PC-9 (cell line): Measurements from ENCODE around the gene ABHD3.

Source experiments
- CTCF ChIP-seq: fragments of 200-600 bp; sonication (generic); conservative IDR thresholded peaks from 2 replicates; pipeline ENCODE4 v1.6.1; 2017; ENCODE audit warnings: mixed run types, antibody characterized with exemption, mild to moderate bottlenecking, moderate library complexity
- EZH2 ChIP-seq: fragments of 200-600 bp; sonication (generic); IDR thresholded peaks from 2 replicates; pipeline ENCODE4 v1.8.0; 2017; ENCODE audit warnings: antibody characterized with exemption, low read depth

DNA sequence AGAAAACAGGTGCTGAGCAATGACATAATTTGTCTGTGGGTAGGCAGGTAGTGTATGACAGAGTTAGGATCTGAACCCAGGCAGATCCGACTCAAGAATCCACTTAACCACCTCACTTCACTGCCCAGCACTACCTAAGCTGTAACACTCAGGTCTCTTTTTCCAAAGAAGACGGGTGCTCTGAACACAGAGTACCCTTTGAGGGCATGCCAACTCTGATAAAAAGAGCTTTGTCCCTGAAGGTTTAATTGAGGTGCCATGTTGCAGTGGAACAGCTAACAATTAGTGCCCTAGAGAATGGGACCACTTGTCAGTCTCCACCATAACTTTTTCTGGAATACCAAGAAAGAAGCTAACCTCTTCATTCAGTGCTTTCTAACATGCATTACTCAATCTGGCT, 11.3 kb downstream of the ABHD3 start:
- TF ChIP-seq CTCF (no peak), EZH2 (no peak)
